Umbilical cord (tissue), 2 donors: ENCODE results near the gene ANXA4. TPM values are rescaled to one million over a fixed set of nuclear protein-coding genes. Genes with fewer than 3 reads are reported as not detected.
"Not testable (repeated sequence)": the region's sequence is repeated elsewhere in the genome, so short reads cannot be mapped to it uniquely, and the experiment has no call there.

Experiments used
- DNase-seq: peaks from one replicate; pipeline ENCODE4 v3.0.0-alpha.2; 2015; ENCODE audit warnings: low spot score
- total RNA-seq: library from RNA; depleted of rRNA; stranded (reverse); fragments of >200 nt; gene quantifications from one replicate; pipeline ENCODE4 v1.2.3, GENCODE V29; 2014; ENCODE audit warnings: low replicate concordance; ENCODE audit not compliant: insufficient read depth

The ANXA4 gene
- total RNA-seq, 1 donor from 2014 or later: 56.8 TPM

DNA sequence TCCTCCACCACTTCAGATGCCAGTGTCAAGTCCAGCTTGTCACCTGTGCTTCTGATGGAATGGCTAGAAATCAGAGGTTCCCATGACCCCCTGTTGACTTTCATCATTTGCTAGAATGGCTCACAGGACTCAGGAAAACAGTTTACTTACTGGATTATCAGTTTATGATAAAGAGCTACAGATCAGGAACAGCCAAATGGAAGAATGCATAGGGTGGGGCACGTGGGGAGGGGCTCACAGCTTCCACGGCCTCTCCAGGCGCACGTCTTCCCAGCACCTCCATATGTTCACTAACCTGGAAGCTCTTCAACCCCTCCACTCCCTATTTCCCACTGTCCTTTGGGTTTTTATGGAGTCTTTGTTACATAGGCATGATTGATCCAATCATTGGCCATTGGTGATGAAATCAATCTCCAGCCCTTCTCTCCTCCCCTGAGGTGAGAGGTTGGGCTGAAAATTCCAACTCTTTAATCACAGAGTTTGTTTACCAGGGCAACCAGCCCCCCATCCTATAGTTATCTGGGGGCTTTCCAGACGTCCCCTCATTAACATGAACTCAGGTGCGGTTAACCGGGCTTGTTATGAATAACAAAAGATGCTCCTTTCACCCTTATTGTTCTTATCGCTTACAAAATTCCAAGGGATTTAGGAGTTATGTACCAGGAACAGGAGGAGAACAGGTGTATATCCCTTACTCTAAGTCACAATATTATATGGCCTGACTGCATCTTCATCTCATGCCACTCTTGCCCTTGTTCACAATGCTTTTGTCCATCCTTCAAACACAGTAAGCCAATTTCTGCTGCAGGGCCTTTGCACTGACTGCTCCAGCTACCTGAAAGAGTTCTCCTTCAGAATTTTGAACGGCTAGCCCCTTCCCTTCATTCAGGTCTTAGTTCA lies 35.2 kb downstream of the ANXA4 start:
- no peak for DNase-seq

DNA sequence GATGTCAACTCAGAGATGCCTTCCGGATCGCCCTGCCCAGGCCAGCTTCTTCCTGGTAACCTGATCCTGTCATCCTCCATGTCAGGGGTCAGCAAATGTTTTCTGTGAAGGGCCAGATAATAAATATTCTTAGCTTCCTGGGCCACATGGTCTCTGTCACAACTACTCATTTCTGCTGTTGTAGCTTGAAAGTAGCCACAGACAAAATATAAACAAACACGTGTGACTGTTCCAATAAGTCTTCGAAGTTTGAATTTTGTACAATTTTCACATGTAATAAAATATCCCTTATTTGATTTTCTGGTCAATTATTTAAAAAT lies 35.8 kb downstream of the ANXA4 start:
- no peak for DNase-seq

DNA sequence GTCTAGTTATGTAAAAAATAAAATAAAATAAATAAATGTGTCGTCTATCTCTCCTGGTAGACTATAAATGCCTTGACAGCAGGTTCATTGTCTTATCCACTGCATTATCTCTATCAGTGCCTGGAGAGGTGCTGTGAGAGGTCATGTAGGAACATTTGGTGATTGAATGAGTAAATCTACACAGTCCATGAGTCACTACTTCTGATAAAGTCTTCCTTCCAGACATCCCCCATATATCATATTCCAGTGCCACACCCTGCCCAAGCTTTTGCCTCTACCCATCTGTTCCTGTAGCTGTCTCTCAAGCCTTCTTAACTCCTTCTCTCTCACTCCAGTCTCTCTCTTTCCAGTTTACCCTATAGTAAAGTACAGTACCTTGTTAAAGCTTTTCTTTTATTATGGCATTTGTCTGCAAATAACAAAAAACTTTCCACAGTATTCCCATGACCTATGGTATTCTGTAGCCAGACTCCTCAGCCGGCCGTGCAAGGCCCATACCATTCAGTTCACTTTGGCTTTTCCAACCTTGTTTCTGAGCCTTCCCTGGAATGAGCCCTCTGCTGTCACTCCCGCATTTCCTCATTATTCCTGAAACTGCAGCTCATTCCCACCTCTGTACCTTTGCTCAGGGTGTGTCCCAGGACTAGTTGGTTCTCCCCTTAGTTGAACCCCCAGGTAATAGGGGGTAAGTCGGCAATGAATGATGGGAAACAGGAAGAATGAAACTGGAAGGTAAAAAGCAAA lies 37.5 kb downstream of the ANXA4 start:
- peak; percentile 82 for DNase-seq

DNA sequence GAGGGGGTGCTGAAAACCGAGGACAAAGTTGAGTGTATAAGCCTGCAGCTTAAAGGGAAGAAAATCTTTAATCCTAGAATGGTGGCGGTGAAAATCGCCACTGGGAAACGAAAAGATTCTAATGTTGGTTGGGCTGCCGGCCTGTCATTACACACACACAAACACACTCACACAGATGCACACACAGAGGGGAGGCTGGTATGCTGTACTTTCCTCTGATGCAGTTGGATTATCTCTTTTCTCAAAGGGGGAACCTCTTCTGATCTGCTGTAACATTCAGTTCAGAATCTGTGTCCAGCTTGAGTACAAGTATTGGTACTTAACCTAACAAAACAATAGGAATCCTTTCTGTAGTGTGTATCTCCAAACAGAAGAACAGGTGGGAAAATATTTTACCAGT lies 39.0 kb downstream of the ANXA4 start:
- no peak for DNase-seq

DNA sequence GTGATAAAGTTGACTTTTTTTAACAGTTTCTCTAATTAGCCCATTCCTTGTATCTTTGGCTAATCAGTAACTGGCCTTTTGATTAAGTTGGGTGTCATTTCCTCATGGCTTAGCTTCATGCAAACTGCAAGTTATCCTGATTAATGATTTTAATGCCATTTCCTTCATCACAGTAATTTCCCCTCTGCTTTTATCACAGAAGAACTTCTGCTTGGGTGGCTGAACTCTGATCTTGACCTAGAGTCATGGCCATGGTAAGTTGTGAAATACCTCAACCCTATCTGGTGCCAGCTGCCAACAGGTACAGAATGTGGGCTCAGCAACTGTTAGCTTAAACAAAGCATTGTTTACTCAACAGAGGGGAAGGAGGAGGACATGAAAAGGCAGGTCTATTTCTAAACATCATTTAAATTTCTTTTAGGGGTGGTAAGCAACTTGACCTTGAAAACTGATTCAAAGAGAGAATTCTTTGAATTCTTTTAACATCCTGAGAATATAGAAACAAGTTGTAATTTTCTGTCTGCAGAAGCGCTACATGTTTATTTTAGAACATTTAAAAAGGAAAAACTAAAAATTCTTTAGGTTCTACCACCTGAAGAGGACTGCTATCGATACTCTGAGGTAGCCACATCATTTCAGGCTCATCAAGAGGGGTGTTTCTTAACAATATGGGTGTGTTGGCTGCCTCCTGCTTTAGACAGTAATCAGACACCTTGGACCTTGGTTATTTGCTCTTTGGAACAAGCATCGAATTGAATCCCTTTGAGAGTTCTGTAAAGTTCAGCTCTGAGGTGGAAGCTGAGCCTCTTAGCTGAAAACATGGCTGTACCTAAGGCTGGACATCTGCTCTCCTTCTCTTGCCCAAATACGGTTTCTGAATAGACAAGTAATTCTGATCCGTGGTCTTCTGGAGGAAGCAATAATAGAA lies 39.7 kb downstream of the ANXA4 start:
- no peak for DNase-seq

DNA sequence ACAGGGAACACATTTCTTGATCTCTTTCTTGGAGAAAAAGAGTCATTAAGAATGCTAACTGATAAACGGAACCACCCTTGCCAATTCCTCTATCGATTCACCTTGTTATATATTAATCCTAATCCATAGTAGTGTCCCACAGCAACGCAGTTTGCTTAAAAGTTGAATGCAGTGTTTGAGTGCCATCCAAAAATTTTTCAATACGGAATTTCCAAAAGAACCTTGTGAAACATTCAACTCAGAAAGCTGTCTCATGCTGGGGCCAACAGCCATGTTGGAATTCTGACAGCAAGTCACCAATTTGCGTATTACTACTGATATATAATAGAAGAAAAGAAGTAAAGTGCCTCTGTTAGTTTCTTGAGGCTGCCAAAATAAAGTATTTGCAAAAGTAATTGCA lies 42.3 kb downstream of the ANXA4 start:
- DNase-seq: no peak

DNA sequence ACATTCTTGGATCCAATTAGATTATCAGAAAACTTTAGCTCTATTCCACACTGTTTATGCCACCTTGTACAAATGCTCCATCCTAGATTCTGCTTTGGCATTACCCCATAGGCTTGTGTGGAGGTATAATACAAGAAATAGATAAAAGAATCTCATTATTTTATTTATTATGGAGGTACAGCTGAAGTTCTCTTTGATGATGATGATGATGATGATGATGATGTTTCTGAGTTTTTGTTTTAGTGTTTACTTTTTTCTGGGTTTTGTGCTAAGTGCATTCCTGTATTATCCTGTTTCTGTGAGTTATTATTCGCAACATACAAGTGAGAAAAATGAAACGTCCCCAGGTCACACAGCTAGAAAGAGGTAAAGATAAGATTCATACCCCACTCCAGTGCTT lies 43.4 kb downstream of the ANXA4 start:
- no peak for DNase-seq

DNA sequence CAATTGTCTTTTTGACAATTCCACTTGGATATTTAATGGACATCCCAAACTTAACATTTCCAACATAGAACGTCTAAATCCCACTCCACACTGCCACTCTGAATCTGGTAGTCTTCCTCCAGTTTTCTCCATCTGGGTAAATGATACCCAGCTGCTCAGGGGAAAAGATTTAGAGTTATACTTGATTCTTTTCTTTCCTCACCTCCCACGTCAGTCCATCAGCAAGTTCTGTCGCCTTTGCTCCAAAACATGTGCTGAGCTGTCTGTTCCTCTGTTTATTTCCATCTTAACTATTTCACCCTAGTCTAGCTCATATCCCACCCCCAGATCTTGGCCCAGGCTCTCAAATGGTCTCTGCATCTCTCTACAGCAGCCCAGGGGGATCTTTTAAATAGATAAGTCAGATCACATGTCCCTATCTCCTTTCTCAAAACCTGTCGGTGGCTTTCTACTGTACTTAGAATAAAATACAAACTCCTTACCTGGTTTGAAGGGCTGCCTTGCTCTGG lies 44.2 kb downstream of the ANXA4 start:
- DNase-seq: no peak

DNA sequence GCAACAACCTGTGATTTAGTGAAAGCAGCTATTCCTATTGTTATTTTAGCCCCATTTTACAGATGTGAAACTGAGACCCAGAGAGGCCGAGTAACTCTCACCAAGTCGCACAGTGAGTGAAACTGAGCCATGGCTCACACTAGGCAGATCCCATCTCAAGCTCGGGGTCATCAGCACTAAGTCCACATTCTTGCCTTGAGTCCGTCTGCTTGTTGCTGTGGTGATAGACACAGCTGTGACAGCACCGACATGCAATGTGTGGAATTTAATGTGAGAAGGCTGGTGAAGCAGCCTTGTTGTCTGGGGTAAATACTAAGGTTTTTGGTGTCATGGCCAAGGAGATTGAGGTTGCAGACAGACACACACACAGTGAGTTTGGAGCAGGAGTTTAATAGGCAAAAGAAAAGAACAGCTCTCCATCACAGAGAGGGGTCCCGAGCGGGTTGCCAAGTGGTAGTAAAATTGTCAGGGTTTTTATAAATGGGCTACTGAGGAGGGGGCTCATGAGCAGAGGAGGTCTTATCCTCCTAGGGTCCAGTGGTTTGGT lies 47.3 kb downstream of the ANXA4 start:
- peak; percentile 92 for DNase-seq

DNA sequence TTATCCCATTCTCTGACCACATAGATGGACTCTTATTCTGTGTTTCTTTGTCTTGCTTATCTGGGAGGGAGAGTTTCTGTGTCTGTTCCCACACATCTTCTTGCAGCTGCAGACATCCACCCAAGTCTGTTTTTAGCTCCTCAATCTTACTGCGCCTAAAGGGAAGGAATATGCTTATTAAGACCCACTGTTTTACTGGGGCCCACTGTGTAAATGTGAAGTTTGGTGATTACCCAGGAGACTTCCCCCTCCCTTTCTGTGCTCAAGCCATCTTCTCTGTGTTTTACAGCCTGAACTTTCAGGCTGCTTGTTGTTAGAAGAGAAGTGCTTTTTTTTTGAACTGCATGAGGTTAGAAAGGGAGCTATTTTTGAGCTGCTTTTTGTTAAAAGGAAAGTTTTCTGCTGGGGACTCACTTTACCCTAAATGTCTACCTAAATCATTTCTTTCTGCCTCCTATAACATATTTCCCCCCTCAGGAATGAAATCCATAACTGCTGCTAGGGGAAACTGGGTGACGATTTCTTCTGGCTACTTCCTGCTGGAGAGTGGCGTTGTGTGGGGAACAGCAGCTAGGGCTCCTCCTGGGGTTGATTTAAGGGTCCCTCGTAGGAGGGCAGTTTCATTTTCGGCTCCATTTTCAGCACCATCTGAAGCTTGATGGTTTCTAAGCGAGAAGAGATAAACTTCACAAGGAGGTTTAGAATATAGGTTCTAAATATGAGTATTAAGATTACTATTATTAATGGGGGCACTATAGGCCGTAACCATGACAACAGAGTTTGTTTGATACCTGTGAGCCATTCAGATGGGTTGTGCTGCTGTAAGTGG lies 48.1 kb downstream of the ANXA4 start:
- peak; percentile 87 for DNase-seq

DNA sequence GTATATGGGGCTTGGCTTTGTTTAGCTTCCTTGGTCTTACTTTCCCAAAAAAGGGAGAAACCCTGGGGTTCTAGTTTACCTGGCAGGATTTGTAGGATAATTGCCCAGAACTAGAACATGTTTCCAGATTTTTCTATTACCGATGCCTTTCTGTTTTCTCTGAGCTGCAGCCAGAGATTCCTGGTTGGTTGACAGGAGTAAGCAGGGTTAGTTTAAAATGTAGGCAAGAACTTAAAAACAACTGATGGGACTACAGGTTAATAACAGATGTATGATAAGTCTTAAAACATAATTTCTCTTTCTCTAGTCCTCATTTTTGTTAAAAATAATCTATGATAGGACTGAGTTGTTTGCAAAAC lies 48.6 kb downstream of the ANXA4 start:
- DNase-seq: no peak

DNA sequence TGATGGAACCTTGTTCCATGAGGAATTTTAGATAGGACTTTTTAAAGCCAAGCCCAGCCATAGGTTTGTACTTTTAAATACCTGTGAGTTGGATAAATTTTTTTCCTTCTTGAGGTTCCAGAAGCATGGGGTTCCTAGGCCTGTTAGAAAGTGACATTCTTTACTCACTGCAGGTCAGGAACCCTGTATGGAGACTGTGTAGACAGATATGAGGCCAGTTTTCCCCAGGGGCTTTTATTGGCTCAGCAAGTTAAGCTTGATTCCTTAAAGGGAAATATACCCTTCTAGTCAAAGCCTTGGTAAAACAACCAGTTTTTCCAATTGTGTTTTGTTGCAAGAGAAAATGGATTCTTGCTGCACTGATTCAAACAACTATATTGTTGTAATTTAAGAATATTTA lies 49.1 kb downstream of the ANXA4 start:
- peak; percentile 83 for DNase-seq

DNA sequence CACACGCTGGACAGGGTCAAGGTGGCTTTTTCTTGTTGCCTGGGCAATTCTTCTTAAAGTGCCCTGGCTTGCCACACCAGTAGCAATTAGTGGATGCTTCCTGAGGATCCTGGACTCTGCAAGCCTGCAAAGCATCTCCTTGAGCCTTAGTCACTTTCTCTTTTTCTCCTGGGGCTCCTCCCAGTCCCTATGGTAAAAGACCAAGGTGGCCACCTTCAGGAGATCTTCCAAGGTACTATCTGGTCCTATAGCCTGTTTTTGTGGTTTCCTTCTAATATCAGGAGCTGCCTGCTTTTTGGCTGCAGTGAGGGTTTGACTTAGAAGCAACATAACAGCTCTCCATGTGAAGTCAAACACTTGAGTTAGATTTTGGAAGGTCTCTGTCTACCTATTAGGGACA lies 54.2 kb downstream of the ANXA4 start:
- DNase-seq: no peak

DNA sequence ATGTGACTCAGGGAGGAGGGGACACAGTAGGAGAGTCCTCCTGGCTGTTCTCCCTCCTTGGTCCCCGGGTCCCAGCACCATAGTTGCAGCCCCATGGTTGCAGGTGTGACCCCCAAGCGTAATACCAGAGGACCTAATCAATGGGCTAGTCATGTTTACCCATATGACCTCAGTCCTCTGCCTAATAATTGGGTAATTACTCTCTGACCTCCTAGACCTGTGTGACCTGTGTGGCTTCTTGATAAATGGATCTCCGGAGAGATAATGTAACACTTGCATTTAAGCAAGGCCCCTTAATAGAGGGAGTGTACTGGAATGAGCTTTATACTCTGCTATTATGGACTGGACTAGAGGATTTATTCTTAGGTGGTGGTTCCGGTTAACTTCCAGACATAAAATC lies 55.3 kb downstream of the ANXA4 start:
- no peak for DNase-seq

DNA sequence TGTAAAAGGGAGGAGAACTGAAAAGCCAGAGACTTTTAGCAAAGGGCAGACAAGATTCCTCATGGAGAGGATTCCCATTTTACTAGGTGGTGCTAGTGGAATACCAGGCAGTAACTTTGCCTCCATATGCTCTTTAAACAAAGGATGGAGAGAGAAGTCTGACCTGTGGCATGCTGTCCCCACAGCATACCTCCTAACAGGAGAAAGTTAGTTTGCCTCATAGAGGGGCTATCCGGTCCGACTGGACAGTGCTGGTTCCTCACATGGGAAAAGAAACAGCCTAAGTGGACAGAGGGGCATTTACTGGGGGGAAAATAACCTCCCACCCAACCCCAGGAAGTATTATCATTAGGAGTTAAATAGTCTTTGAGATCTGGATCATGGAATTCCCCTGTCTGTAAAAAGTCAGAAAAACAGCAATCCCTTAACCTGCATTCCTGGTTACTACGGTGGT lies 55.9 kb downstream of the ANXA4 start:
- DNase-seq: no peak

DNA sequence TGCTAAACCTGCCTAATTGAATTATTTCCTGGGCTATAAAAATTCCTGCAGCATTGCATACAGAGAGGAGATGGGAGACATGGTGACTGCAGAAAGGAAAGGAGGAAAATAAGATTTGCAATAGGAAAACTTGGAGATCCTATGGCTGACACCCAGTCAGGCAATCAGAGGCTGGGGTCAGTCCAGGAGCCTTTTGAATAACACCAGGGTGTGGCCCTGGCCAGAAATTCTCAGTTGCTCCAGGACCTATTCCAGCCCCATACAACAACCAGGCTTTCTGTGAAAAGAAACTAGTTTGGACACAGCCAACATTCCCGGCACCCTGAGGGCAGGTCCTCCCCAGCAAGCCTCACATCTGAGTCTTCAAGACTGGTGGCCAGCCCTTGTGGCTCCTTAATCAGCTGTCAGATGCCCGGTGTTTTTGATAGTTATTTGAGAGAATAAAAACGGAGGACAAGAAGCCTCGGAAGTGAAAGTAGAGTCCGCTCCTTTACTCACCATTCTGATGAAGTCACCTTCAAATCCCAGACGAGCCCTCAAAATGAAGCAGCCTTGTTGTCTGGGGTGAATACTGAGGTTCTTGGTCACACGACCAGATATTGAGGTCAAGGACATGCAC lies 56.5 kb downstream of the ANXA4 start:
- DNase-seq: peak; percentile 48

DNA sequence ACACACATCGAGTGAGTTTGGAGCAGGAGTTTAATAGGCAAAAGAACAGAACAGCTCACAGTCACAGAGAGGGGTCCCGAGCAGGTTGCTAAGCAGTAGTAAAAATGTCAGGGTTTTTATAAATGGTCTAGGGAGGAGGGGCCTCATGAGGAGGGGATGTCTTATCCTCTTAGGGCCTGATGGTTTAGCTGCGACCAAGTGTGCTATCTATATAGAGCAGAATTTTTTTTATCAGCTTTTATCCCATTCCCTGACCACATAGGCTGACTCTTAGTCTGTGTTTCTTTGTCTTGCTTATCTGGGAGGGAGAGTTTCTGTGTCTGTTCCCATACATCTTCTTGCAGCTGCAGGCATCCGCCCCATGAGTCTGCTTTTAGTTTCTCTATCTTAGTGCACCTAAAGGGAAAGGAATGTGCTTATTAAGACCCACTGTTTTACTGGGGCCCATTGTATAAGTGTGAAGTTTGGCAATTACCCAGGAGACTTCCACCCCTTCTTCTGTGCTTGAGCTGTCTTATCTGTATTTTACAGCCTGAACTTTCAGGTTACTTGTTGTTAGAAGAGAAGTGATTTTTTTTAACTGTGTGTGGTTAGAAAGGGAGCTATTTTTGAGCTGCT lies 57.1 kb downstream of the ANXA4 start:
- peak; percentile 91 for DNase-seq

DNA sequence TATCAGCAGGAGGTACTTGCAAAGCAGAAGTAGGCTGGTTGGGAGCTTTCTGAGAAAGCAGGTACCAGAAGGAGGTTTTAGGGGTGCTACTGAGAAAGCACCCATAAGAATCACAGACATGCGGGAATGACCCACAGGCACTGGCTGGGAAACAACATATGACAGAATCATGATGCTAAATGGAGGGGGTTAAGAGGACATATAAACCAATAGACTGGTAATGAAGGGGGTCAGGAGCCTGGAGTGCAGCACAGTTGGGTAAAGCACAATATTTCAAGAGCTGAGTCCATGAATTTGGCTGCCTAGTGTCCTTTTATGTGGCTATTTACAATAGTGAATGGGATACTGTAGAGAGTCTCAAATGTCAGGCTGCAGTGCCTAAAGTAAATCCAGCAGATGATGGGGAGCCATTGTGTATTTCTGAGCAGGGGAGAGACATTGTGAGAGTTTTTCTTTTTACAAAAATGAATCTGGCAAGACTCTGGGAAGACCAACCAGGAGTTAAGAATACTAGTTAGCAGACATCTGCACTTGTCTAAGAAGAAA lies 59.9 kb downstream of the ANXA4 start:
- DNase-seq: no peak

DNA sequence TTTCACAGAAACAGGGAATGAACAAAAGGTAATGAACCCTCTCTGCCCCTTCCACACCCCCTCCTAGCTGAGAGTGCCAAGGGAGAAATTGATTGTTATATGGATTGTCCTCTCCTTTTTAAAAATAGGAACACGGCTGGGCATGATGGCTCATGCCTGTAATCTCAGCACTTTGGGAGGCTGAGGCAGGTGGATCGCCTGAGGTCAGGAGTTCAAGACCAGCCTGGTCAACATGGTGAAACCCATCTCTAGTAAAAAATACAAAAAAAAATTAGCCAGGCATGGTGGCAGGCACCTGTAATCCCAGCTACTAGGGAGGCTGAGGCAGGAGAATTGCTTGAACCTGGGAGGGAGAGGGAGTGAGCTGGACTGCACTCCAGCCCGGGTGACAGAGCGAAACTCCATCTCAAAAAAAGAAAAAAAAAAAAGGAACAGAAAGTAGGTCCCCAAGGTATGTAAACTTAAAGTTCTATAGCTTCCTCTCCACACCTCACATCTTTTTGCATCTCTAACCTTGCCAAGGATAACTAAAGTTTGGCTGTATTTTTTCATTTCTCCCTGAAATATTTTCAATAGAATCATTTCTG lies 60.9 kb downstream of the ANXA4 start:
- not testable (repeated sequence) for DNase-seq
